GM18526 (cell line): ENCODE measurements around the gene STK39.

Experiments
- POLR2A ChIP-seq: IDR thresholded peaks from 3 replicates; pipeline ENCODE4 v1.6.1; 2011; ENCODE audit not compliant: insufficient read length; ENCODE audit errors: extremely low read depth

The STK39 gene

DNA sequence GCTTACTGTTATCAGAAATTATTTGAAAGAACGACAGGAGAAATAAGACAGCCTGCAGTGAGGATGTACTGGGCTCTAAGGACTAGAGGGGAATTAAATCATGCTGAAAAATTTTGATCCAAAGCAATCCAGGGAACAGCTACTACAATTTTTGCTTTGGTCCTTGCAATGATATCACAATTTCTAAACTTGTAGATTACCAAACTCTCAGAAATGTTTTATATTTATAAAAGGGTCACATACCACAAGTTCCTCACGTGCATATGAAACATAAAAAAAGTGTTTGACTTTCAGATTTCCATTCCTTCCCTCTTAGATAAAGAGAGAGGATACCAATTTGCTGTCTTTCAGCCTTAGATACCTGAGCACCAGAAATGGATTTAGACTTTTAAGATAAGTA, 261.2 kb downstream of the STK39 start:
- no peak for TF ChIP-seq POLR2A

DNA sequence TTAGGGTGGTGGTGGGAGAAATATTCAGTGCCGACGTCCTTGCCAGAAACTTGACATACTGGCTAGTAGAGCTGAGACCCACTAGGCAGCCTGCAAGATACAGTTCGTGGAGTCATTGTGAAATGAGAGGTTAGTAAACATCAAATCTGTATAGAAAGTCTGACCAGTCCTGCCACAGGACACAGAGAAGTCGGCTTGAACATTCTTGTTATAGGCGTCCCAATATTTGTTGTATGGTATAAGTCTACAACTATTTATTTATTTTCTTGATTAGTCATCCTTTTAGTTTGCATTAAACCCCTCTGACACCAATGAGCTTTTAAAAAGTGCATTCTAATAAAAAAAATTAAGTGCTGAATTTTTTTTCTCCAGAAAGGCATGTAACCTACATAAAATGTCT, 265.4 kb downstream of the STK39 start:
- no peak for TF ChIP-seq POLR2A

DNA sequence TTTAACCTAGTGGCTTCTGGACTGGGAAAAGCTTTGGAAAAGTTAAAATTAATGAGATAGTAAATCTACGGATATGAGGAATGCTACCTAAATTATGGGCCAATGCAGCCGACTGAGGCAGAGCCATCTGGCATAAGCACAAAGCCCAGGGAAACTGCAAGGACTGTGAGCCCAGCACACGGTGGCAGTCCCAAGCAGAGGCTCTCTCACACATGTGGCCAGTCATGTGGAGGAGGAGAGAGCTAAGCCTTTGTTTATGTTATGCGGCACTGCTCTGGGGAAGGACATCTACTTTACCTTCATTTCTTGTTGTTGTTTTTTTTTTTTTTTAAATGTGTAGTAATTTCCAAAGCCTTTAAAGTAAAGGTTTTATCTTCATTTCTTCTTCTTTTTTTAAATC, 267.0 kb downstream of the STK39 start:
- TF ChIP-seq POLR2A, result no peak

DNA sequence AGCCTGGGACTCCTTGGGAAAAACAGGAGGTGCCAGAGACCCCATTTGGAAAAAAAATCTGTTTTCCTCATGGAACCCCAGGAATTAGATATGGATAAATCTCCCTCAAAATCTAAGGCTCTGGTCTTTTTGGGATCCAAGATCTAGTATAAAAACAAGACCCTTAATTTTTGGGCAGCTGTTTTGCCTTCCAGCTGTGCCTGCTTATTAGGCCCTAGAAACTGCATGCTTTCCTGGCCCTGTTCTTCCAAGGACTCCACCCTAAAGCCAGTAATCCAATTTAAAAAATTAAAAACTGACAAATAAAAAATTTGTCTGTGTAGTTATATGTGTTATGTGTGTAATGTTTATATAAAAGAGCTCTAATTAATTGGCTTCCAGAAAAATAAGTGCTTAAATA, 274.6 kb downstream of the STK39 start:
- TF ChIP-seq POLR2A, result no peak

DNA sequence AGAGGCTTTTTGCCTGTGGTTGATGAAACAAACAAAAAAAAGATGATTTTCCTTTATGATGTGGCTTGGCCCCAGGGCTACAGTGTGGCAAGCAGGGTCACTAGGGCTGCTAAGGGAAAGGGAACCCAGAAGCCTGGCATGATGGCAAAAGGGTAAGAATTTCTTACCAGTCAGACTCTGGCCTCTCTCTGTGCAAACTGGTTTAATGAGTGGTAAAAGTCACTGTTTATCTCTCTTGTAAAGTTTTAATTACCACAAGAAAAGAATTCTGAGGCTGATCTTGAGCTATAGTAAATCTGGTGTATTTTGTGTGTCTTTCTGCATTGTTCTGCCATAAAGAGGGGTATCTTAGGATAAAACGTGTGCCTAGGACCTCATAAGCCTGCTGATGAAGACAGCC, 275.4 kb downstream of the STK39 start:
- no peak for TF ChIP-seq POLR2A

DNA sequence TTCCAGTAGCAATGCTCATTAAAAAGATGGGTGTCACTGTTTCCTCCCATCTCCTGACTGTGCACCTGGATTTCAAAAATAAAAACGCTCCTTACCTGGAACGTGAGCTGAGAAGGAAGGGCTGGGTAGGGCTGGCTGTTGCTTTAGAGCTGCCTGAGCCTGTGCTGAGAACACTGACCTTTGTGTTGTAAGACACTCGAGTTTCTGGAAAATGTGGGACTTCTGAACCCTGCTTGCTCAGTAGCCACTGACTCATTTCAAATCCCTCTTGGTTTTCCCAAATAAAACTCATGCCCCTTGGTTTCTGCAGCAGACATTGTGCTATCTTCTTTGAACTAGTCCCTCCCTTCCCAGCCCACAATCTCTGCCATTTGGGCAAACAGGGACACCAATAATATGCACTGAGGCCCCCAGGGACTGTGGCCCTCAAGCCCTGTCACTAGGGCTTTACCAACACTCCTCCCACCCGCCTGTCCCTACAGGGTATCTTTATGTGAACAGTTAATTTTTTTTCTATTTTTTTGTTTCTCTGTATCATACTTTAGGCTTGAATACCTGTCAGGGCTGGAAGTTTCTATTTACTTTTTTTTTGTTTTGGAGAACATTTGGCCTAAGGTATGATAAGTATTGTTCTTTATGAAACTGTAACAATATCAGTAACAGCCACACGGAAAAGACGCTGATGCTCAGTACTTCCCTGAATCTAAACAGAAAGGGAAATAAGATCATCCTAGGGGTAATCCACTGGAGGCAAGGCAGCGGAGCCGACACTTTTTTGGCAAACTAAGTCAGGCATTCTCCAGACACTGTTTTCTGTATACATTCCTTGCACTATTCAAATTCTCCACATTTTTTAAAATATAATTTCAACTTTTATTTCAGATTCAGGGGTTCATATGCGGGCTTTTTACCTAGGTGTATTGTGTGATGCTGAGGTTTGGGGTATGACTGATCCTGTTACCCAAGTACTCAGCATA, 280.2 kb downstream of the STK39 start:
- no peak for TF ChIP-seq POLR2A

DNA sequence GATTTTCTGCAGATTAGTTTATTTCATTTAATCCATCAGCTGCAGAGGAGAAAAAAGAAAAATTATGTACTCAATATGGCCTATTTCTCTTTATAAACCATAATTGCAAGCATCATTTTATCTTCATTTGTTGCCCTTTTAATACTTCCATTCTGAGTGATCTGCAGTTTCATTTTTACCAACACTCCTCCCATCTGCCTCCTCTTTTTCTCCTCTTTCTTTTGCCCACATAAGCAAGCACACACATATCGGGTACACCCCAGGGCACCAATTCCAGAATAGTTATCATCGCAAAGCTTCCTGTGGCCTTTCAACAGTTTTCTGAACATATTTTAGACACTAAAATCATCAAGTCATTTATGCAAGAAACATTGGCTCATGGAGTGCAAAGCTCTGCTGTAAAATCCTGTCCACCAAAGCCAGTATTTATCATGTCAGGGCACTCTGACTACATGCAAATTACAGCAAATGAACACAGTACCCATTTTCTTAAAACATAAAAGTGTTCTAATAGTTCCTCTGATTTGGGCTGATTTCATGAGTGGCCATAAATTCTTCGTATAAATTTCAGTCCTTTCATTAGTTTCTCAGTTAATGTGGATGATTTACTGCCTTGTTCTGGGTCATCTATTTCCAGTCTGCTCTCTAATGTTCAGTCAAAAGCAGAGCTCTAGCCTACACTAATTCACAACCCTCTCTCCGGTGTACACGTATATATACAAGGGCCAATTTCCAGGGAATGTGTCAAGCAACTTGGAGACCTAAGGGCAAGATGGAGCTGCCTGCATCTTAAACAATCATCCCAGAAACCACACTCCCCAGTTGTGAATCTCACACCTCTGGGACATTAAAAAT, 281.3 kb downstream of the STK39 start:
- TF ChIP-seq POLR2A, result no peak

DNA sequence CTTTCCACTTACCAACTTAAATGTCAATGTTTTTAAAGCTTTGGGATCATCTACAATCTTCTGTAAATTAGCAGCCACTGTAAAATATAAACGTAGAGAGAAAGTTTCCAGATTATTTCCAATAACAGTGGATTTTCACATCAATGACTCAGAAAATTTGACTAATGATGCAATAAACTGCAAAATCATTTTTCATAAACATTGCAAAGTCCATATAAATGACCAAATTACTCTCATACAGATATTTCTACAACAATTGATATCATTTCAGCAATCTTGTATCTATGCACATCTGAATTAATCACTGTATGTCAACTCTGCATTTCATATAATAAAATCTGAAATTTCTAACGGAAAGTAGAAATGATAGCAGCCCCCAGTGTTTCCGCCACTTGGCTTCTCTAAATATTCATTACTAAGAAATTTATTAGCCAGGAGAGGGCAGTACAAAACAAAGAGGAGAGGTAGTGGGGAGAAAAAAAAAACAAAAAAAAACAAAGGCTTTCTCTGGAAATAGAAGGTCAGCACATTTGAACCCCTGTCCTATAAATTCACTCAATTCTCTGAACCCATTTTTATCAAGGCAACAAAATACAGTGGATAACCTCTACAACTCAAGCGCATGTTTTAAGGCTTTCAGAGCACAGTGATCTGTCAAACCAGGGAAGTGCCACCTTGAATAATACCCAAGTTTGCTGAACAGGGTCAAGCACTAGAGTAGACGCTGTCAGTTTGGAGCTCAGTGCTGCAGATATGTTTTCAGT, 282.6 kb downstream of the STK39 start:
- no peak for TF ChIP-seq POLR2A

DNA sequence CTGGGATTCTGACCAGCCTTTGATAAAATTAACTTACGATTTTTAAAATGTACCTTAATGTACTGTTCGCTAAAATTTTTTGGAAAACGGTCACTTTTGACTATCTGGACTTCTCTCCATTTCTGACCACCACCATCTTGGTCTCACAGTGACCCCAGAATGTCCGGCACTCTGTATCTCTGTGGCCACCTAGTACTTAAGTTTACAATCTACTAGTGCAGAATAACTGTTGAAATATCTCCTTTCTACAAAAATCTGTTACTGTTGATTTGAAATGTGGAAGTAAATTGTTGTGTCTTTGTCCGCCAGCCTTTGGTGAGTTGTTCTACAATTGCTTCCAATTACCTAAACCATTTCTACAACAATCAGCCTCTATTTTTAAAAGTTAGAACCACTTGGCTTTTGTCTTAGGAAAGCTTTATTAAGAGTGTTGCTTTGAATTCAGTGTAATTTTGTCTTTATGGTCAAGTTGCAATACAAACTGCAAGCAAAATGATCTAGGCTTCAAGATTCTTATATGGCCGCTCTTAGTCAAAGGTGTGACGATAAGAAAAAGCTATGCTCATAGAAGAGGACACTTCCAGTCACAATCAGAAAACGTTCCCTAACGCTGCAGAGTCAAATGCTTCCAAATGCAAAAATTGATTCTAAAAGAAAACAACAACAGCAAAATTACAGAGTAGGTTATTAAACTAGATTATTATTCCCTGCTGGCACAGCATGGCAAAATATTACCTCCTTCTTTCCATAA, 283.3 kb downstream of the STK39 start:
- no peak for TF ChIP-seq POLR2A

DNA sequence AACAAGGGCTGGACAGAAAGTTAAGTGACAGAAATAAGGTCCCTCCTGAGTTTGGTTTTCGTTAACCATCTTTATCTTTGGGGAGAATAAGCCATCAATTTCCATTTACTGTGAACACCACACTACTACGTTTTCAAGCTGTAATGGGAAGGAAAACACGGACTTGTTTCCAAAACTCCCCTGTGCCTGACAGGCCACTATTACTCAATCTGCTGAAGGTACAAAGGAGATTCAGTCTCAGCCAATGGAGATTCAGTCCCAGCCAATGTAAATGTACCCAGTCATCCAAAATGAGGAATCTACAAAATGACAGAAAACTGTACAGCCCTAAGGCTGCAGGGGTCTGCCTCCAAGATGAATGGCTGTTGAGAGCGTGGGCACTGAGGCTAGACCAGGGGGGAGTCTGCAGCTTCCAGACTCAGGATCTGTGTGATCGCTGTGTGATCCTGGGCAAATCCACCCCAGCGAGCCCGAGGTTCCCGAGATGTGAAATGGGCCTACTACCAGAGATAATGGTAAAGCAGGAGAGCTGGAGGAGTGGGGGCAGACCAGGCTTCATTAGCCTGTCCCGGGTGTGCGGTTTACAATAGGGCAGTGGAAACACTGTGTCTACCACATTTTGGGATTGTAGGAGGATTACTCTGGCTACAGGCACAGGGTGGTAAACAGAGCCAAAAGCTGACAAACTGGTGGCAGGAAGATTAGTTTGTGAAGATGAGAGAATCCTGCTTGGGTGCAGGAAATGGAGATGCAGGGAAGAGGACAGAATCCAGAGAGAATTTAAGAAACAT, 284.8 kb downstream of the STK39 start:
- TF ChIP-seq POLR2A, result no peak

DNA sequence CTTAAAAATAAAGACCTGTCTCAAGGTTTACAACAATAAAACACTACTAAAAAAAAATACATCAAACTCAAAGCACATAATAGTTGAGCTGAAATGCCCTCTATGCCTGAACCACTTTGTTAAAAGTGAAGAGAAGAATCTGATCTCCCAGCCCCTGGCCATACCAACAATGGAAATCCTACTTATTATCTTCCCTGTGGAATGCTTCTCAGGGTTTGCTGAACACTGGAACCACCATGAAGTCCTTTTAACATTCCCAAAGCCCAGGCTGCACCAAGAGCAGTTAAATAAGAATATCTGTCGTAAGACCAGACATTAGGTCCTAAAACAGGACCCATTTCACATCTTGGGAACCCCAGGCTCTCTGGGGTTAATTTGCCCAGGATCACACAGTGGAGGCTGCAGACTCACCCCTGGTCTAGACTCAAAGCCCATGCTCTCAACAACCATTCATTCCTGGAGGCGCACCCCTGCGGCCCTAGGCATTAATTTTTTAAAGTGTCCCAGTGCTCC, 285.8 kb downstream of the STK39 start:
- TF ChIP-seq POLR2A, result no peak

DNA sequence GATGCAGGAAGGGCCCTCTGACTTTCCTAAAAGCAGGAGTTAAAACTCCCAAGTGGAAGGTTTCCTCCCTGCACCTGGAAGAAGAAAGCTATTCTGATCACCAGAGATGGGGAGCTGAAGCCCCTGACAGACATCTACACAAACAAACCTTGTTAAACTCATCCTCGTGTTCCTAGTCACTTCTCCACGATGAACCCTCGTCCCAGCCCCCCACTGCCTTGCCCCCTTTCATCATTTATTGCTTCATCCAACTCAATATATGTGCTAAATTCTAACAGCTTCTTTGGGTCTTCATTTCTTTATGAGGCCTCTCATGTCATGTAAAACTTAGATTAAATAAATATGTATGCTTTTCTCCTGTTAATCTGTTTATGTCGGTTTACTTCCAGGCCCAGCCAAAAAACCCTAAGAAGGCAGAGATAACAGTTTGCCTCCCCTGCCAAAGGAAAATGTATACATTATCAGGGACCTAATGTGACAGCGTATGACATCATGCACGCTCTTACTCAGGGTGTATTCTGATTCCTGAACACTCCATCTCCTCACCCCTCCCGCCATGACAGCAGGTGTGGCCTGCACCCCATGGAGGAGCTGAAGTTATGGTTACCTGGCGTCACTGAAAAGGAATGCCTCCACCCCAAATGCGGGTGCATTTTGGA, 287.2 kb downstream of the STK39 start:
- no peak for TF ChIP-seq POLR2A

DNA sequence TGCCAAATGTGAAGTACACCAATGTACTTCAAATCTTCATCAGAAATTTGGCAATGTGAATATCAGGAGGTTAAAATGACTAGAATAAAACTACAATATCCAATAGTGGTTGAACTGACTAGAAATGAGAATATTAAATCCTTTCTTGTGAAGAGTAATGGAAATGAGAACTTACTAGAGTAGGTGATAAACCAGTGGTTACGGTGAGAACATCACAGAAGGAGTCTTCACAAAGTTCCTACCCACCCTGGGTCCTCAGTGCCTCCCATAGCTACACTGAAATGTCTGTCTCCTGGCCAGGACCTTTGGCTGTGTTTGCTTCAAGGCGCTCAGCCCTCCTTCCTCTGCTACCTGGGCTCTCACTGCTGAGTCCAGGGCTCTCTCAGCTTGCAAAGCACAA, 289.7 kb downstream of the STK39 start:
- no peak for TF ChIP-seq POLR2A

DNA sequence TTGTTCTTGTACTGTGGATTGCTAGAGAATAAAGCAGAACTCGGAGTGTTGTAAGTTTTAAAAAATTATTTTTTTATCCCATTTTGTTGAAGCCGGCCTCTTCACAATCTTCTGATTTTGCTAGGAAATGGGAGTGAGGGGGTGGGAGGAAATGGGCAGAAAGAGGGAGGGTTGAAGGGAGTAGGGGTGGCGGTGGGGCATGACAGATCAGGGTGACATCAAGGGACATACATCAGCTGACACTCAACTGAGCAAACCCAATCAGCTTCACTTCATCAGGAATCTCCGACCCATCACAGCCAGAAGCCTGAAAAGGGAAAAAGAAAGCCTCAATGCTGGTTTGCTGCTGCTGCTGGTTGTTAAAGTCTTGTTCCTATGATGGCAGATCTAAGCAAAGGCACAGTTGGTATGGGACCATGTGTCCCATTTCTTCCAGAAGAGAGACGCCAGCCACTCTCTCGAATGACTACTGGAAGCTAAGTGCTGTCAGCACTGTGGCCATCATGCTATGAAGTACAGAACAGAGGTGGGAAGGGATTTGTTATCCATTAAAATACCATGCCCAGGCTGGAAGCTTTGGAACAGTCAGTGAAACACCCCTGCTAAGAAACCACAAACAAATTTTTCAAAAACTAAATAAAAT, 292.0 kb downstream of the STK39 start:
- no peak for TF ChIP-seq POLR2A
